ENCODE results near the gene UTS2B. TPM values are rescaled to one million over a fixed set of nuclear protein-coding genes. Genes with fewer than 3 reads are reported as not detected.

UTS2B gene
- total RNA-seq, 2 donors from 2014 or later: 0.39 TPM; not detected in 1

DNA sequence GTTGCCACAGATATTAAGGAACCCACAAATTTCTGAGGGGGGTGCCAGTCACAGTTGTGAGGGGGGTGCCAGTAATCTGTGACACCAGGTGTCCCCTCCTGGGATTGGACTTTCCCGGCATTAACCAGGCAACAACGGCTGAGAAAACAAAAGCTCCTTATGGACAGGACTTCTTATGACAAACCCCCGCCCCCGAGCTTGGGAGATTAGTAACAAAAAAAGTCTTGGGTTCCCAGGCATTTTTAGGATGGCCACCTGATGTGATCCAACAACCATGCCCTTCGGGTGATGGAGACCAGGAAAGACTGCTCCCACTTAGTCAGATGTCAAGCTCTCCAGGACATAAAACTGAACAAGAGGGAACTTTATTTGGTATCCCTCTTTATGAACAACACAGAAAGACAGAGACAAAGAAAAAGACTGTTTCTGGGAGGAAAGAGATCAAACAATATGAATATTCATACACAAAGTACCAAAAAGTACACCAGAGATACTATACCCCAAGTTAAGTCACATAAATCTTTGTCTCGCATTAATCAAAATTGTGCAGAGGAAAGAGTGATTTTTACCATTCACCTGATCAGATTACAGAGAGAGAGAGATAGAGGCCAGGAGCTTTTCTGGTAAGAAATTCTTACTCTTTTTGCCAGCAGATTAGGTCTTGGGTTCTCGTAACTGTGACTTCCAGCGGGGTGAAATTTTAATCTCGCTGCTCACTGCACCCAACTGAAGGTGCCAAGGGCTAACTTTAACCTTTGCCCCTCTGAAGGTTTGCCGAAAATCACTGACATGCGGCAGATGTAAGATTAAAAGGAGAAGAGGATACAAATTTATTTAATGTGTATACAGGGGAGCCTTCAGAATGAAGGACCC lies 69.7 kb downstream of the UTS2B start:
- no peaks in the 10 kb centered on the region for H3K27me3 ChIP-seq
- no peak for DNase-seq (ENCODE audit: low spot score)
- no peaks in the 10 kb centered on the region for H3K4me1 ChIP-seq
- no peaks in the 10 kb centered on the region for H3K36me3 ChIP-seq
- no peak overlapping the region for H3K27ac ChIP-seq
- TF ChIP-seq, protein P1, sequence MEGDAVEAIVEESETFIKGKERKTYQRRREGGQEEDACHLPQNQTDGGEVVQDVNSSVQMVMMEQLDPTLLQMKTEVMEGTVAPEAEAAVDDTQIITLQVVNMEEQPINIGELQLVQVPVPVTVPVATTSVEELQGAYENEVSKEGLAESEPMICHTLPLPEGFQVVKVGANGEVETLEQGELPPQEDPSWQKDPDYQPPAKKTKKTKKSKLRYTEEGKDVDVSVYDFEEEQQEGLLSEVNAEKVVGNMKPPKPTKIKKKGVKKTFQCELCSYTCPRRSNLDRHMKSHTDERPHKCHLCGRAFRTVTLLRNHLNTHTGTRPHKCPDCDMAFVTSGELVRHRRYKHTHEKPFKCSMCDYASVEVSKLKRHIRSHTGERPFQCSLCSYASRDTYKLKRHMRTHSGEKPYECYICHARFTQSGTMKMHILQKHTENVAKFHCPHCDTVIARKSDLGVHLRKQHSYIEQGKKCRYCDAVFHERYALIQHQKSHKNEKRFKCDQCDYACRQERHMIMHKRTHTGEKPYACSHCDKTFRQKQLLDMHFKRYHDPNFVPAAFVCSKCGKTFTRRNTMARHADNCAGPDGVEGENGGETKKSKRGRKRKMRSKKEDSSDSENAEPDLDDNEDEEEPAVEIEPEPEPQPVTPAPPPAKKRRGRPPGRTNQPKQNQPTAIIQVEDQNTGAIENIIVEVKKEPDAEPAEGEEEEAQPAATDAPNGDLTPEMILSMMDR (IDR thresholded peaks at IDR 0.05): no peak
- H3K9me3 ChIP-seq: no peaks in the 10 kb centered on the region
- H3K4me3 ChIP-seq: no peak overlapping the region

DNA sequence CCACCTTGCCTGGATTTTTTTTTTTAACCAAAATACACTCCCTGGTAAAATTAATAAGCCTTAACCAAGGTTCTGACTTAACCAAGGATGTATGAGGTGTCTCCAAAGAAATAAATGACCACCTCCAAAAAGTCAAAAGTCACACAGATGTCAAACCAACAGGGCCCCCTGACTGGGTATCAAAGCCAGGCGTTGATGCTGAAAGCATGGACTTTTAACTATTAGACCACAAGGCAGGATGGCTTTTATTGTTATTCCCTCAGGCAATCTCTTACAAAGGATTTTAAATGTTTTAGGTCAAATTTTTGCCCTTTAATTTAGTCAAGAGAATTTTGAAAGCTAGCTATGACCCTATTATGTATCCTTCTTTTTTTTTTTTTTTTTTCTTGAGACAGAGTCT lies 70.8 kb downstream of the UTS2B start:
- no peak for DNase-seq (ENCODE audit: low spot score)
- Histone ChIP-seq H3K9me3 (no peaks in the 10 kb centered on the region), H3K27me3 (no peaks in the 10 kb centered on the region), H3K36me3 (no peaks in the 10 kb centered on the region), H3K4me3 (no peak overlapping the region), H3K27ac (no peak overlapping the region), H3K4me1 (no peaks in the 10 kb centered on the region)
- TF ChIP-seq, protein P1 (IDR thresholded peaks at IDR 0.05): no peak

DNA sequence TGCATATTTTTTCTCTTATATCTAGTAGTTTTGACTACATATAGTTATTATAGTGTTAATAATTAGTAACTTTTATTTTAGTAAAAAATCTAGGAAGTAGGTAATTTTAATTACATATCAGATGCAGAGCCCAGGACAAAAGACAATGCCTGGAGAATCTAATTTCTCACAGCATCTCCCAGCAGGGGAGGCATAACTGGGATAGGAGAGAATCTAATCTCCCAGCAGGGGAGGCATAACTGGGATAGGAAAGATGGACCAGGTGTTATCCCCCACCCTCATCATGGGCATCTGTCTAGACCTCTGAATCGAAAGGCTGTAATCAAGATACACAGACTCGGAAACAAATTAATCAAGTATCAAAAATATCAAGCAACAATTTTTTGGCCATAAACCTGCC lies 73.0 kb downstream of the UTS2B start:
- Histone ChIP-seq H3K27me3 (no peaks in the 10 kb centered on the region), H3K4me3 (no peak overlapping the region), H3K36me3 (no peaks in the 10 kb centered on the region), H3K9me3 (no peaks in the 10 kb centered on the region), H3K27ac (no peak overlapping the region), H3K4me1 (no peaks in the 10 kb centered on the region)
- TF ChIP-seq, protein P1 (IDR thresholded peaks at IDR 0.05): no peak
- no peak for DNase-seq (ENCODE audit: low spot score)

DNA sequence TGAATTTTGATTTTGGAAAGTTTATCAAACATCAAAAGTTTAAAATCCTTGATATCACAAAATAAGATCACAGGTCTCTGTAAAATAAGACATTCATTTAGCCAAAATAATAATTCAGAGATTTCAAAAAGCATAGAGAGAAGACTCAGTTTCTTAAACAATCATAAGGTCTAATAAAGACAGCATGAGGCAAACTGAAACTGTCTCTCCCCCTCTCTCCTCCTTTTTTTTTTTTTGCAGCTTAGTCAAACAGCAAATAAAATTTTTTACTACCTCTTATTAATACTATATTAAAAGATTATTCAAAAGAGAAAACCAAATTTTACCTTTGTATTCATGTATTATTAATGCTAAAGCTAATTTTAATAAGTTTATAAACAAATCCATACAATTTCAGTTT lies 73.9 kb downstream of the UTS2B start:
- H3K4me1 ChIP-seq: no peaks in the 10 kb centered on the region
- DNase-seq (ENCODE audit: low spot score): no peak
- no peak overlapping the region for H3K4me3 ChIP-seq
- TF ChIP-seq, protein P1 (IDR thresholded peaks at IDR 0.05): no peak
- H3K27me3 ChIP-seq: no peaks in the 10 kb centered on the region
- no peaks in the 10 kb centered on the region for H3K9me3 ChIP-seq
- H3K27ac ChIP-seq: no peak overlapping the region
- no peaks in the 10 kb centered on the region for H3K36me3 ChIP-seq

DNA sequence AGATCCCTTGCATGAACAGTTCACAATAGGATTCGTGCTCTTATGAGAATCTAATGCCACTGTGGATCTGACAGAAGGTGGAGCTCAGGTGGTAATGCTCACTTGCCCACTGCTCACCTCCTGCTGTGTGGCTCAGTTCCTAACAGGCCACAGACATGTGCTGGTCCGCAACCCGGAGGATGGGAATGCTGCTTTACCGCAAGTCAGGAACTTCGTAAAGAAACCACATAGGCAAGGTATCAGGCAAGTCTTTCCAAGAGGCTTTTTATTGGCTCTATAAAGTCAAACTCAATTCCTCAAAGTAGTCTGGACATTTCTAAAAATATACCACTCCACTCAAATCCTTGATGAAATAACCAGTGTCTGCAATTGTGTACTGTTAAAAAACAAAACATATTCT lies 75.2 kb downstream of the UTS2B start:
- Histone ChIP-seq H3K4me3 (no peak overlapping the region), H3K27me3 (no peaks in the 10 kb centered on the region)

More for the DNA sequence above, 75.2 kb downstream of the UTS2B start:
- TF ChIP-seq, protein P1 (IDR thresholded peaks at IDR 0.05): no peak
- DNase-seq (ENCODE audit: low spot score): no peak
- Histone ChIP-seq H3K36me3 (no peaks in the 10 kb centered on the region), H3K4me1 (no peaks in the 10 kb centered on the region), H3K9me3 (no peaks in the 10 kb centered on the region), H3K27ac (no peak overlapping the region)
